GM21515 (cell line): ENCODE results near the gene MYG1.
"Not testable (repeated sequence)": the region's sequence is repeated elsewhere in the genome, so short reads cannot be mapped to it uniquely, and the experiment has no call there.

ENCODE experiments used
- ATAC-seq: cut with Tn5 transposase; IDR thresholded peaks from one replicate; pipeline ENCODE4 v1.9.1; 2021; ENCODE audit not compliant: unreplicated experiment

Gene MYG1

DNA sequence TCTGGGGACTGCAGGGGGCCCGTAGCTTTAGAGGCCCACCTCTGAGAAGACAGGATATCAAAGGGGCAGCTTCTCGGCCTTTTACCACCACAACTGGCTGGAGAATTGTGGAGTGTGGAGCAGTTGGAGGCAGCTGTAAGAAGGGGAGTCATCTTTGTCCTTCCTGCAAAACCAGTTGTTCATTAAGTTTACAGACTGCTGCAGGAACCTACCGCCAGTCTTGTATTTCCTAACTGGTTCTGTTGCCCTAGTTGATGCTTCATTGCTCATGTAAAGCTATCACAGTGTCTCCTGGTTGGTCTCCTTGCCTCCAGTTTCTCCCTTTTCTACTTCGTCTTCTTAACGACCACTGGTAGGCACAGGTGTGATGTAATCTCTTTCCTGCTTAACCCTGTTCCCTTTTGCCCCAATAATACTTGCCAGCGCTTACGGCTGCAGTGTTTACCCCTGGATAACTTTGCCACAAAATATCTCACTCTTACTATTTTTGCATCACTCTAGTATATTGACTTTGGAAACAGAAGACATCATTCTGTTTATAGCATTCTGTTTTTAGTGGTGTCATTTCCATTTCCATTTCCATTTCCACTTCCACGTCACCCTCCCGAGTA lies 19.5 kb upstream of the MYG1 start:
- no peak for ATAC-seq

DNA sequence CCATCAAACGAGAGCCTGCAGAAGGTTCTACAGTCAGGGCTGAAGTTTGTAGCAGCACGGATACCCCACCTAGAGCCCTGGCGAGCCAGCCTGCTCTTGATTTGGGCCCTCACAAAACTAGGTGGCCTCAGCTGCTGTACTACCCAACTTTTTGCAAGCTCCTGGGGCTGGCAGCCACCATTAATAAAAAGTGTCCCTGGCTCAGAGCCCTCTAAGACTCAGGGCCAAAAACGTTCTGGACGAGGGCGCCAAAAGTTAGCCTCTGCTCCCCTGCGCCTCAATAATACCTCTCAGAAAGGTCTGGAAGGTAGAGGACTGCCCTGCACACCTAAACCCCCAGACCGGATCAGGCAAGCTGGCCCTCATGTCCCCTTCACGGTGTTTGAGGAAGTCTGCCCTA lies 13.0 kb upstream of the MYG1 start:
- ATAC-seq, result no peak

DNA sequence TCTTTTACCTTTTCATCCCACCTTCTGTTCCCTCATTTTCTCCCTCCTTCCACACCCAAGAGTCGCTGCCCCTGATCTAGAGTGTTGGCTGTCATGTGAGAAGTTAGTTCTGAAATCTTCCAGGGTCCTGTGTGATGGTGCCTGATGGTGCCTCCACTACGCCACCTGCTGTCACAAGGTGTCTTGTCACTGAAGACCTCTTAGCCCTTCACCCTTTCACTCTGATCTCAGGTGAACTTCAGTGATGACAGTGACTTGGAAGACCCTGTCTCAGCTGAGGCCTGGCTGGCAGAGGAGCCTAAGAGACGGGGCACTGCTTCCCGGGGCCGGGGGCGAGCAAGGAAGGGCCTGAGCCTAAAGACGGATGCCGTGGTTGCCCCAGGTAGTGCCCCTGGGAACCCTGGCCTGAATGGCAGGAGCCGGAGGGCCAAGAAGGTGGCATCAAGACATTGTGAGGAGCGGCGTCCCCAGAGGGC lies 11.7 kb upstream of the MYG1 start:
- no peak for ATAC-seq

DNA sequence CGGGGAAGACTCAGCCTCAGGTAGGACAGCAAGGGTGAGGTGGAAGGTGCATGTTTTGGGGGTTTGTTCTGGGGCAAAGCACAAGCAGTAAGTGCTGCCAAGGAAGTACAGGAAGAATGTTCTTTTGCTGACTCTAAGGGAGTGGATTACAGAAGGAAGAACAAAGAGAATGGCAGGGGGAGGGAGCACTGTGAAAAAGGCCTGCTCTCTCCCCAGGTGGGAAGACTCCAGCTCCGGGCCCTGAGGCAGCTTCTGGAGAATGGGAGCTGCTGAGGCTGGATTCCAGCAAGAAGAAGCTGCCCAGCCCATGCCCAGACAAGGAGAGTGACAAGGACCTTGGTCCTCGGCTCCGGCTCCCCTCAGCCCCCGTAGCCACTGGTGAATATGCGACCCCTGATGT lies 11.2 kb upstream of the MYG1 start:
- ATAC-seq, result no peak

DNA sequence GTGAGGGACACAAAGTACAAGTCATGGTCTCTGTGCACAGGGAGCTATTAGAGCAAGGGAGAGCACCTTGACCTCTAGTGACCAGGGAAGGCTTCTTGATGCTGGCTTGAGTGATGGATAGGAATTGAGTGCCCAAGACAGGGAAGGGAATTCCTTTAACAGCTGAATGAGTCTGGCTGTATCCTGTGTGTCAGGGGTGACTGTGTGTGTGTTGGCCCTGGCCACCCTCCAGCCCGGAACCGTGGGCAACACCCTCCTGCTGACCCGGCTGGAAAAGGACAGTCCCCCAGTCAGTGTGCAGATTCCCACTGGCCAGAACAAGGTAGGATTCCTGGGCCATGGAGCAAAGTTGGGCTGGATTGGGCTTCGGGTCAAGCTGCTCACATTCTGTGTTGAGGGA lies 9.6 kb upstream of the MYG1 start:
- no peak for ATAC-seq

DNA sequence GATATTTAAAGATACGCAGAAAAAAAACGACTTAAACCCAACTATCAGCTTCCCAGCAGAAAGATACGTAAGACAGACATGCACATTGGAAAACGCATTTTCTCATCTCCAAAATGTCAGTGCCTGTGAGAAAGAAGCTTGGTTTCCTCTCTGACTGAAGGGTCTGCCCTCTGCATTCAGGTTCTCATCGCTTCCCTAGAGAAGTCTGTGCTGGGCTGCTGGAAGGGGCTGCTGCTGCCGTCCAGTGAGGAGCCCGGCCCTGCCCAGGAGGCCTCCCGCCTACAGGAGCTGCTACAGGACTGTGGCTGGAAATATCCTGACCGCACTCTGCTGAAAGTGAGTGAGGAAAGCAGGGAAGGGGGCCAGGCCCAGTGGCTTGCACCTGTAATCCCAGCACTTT lies 8.8 kb upstream of the MYG1 start:
- no peak for ATAC-seq

DNA sequence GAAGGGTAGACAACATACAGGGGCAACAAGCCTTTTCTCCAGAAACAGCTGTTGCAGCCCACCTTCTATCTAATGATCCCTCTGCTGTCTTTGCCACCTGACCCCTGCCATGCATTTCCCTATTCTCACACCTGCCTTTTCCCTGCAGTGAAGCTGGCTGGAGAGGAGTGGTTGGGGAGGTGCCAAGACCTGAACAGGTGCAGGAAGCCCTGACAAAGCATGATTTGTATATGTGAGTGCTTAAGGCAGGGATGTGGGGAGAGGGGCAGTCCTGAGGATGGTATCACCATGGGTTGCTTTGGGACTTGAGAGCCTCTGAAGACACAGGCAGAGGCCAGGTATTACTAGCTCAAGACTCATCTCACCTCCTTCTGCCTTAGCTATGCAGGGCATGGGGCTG lies 7.1 kb upstream of the MYG1 start:
- no peak for ATAC-seq

DNA sequence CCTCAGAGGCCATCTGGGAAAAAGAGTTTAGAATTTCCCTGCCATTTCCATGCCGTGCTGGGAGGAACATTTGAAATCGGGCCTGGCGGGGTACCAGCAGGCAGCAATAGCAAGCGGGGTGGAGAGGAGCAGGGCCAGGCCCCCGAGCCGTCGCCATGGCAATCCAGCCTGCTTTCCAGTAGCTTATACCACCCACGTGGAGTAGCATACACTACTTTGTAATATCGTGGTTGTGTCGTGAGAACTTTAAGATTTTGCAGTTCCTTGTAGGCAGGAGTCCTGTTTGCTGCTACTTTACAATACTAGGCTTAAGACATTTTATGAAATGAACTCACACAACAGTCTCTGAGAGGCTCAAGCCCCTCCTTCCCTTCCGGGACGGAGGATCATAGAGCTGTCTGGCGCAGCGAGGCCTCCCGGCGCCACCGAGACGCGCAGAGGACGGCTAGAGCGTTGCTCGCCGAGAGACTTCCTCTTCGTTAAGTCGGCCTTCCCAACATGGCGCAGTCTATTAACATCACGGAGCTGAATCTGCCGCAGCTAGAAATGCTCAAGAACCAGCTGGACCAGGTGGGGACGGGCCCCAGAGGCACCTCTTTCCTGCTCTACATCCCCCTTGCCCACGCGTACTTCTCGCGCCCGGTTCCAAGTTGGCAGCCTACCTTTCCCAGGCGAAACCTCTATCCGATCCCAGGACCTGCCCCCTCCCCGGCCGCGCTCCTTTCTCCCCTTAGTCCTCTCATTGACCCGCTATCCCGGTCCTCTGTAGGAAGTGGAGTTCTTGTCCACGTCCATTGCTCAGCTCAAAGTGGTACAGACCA lies 4.2 kb upstream of the MYG1 start, which contains the start of gene PFDN5:
Gene PFDN5 (plus strand): TSS at position 473 of the 821 bp plus-strand sequence. CDS start 26 bp downstream, at position 499.
- ATAC-seq, result peak; percentile 84

DNA sequence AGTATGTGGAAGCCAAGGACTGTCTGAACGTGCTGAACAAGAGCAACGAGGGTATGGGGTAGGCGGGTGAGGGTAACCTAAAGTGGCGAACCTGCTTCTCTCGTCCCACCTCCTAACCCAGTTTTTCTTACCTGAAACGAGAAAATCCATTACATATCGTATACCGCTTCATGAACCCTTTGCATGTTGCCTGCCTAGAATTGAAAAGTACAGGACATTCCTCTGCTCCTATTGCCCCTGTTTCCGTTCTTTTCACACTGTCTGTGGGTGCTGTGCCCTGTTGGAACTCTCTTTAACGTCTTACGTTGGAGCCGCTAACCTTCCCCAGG lies 3.6 kb upstream of the MYG1 start:
- ATAC-seq, result no peak

DNA sequence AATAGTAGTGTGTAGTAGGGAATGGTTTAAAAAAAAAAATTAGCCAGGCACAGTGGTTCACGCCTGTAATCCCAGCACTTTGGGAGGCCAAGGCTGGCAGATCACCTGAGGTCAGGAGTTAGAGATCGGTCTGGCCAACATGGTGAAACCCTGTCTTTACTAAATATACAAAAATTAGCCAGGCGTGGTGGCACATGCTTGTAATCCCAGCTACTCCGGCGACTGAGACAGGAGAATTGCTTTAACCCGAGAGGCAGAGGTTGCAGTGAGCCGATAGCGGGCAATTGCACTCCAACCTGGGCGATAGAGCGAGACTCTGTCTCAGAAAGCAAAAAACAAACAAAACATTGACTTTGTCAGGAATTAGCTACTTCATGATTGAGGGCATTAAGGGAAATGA lies 2.4 kb upstream of the MYG1 start:
- not testable (repeated sequence) for ATAC-seq

DNA sequence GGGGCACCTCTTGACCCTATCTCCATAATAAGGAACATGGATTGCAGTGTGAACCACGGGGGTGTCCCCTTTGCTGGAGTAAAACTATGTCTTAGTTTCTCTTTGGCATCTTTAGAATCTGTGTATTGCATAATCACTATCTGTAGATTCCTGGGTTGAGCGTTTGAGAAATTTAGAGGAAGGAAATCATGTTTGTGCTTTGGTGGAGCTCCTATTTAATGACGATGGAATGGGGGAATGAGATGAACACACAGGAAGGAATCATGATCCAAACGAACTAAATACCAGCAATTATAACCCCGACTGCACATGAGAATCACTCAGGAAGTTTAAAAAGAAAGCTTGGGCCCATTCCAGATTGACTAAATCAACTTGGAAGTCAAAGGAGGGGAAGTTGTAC lies 1.3 kb upstream of the MYG1 start:
- no peak for ATAC-seq

DNA sequence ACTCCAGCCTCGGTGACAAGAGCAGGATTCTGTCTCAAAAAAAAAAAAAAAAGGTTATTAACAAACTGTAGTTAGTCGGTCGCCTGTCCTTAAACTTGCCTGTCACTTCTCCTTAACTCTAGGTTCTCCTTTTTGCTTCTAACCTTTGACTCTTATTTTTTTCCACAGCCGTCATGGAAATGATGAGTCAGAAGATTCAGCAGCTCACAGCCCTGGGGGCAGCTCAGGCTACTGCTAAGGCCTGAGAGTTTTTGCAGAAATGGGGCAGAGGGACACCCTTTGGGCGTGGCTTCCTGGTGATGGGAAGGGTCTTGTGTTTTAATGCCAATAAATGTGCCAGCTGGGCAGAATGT lies 418 bp upstream of the MYG1 start:
- no peak for ATAC-seq

DNA sequence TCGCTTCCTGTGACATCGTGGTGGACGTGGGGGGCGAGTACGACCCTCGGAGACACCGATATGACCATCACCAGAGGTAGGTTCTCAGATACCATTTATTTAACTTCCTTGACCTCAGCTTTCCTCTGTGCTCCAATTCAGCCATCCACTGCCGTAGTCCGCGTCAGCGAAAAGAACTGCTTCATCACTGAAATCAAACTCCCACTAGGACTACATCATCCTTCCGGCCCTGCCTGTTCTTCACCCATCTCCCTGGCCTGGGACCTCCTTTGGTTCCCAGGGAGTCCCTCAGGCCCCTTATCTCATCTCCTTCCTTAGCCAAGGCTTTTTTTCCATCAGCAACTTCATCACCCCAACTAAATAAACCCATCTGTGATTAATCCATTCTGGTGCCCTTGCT lies 692 bp downstream of the MYG1 start:
- ATAC-seq, result no peak

DNA sequence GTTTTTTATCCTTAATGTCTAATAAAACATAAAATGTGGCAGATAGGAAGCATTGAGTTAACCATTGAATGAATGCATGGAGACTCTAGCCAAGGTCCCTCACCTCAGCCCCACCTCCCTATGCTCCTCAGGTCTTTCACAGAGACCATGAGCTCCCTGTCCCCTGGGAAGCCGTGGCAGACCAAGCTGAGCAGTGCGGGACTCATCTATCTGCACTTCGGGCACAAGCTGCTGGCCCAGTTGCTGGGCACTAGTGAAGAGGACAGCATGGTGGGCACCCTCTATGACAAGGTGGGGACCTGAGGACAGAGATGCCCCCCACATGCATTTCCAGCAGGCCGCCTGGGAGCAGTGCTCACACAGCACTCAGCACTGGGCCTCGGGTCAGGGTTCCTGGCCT lies 3.4 kb downstream of the MYG1 start:
- no peak for ATAC-seq

DNA sequence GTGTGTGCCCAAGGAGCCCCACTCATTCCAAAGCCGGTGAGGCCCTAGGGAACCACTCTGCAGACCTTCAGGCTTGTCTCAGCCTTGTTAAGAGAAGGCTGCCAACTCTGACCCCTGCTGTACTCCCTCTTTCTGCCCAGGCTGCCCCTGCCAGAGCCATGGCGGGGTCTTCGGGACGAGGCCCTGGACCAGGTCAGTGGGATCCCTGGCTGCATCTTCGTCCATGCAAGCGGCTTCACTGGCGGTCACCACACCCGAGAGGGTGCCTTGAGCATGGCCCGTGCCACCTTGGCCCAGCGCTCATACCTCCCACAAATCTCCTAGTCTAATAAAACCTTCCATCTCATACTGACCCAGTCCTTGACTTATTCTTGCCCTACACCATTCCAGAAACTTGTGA lies 7.3 kb downstream of the MYG1 start:
- no peak for ATAC-seq

DNA sequence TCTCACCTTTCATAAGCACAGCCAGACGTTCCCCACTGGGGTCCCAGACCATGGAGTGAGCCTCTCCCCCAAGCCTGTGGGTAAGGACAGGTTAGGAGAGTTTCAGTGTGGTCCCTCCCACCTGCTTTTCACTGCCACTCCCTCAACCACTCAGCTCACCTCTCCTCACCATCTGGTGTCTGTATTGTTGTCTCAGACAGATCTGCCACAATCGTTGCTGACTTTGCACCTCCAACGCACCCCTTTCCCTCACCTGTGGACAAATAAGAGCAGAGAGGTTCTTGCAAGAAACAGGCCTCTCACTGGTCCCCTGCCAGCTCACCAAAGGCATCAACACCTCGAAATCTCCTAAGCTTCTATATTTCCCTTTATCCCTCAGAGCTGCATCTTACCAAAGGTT lies 8.8 kb downstream of the MYG1 start:
- ATAC-seq, result no peak

DNA sequence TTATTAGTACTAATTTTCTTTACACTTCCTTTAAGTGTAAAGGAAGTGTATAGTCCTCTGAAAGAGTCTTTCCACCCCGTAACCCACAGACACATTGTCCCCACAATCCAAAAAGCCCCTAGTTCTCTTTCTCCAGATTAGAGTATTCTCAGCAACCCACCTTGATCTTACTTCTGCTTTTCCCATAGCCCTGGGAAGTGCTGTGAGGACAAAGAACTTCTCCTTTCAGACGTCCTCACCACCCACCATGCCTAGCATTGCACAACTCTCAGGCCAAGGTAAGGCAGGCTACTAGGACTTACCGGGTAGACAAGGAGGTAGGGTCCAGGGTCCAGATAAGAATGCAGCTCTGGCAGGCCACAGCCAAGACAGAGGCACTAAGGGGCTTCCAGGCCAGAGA lies 14.5 kb downstream of the MYG1 start:
- no peak for ATAC-seq

DNA sequence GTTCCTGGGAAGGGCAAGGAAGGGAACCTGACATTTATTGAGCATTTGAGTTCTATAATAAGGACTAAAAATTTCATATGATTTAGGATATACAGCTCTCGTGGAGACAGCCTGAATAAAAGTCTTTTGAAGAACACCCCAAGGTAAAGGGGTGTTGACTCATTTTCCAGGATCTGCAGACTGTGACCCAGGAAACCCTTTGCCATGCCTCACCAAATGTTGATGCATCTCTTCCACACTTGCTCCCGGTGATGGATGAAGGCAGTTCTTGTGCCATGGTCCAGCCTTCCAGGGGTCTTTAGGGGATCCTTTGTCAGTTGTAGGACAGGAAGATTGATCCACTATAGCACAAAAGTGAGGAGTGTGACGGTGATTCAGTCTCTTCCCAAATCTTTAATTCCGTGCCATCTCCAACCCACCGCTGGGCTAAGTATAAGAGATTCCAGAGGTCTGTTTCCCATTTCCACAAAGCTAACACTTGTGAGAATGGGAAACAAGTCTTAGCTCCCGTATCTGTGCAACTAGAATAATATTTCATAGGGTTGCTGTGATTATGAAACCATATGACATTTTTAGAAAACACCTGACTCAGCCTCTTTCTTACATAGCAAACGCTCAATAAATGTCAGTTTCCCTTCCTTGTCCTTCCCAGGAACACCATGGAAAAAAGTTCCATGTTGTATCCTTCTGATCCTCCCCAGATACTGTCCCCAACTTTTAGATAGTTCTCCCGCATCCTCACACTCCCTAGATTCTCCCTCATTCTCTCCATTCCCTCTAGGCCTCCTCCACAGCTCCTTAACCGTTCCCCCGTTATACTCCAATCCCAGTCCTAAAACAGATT lies 21.1 kb downstream of the MYG1 start:
- no peak for ATAC-seq

DNA sequence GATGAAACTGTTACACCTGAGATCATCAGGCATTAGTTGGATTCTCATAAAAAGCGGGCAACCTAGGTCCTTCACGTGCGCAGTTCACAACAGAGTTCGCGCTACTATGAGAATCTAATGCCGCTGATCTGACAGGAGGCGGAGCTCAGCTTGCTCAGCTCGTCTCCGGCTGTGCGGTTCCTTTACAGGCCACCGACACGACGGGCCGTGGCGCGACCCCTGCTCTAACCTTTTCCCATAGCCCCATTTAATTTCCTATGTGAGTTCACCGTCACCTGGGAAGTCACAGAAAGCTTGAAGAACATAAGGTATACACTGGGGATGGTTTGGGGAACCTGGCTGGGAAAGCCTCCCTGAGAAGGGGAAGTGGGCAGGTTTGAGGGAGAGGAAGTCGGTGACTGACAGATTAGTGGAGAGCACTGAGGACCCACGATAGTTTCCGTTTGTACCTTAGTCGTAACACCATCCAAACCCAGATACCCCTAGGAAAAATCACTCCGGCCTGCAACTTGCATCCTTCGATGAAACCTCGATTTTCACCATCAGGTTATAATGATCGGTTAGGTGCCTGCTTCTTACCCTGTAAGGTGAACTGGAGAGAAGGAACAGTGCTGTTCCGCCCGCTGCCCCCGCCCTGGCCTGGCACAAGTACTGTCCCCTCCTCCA lies 24.8 kb downstream of the MYG1 start:
- no peak for ATAC-seq

DNA sequence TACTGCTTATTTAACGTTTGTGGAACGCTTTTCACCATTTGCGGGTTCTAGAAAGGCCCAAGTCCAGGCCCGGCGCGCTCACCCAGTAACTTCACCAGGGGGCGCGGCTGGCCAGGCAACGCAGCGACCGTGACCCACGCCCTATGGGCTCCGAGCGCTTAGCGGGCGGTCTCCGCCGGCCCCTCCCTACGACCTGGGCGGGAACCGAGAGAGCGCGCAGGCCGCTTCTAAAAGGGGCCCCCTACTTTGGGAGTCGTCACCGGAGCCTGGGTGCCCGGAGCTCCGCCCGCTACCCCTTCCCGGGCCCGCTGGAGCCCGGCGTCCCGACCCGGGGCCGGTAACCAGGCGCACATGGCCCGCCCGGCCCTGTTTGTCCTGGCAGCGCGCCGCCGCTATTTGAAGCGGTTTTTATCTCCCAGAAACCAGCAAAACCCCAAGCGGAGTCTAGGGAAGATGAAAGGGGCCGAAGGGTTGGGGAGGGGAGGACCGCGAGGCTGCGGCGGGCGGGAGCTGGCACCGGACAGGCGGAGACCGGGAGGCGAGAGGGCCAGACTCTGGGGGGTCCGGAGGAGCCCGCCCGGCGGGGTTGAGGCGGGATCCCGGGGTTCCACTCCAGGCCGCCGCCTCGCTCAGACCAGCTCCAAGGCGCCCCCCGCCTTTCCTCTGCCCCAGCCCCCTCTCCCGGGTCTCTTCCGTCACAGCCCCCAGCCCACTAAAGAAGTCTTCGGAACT lies 25.4 kb downstream of the MYG1 start:
- peak; percentile 45 for ATAC-seq
